Caco-2 (cell line): Measurements from ENCODE around the gene FCMR. TPM values are rescaled to one million over a fixed set of nuclear protein-coding genes. Genes with fewer than 3 reads are reported as not detected.
A peak's percentile ranks its signal among the peaks of the same experiment; 100 is the strongest.

Experiments used
- BruUV-seq: library from RNA; stranded (reverse); fragments of 400-500 nt; replicated peaks from 2 replicates; lab custom pipeline; 2021; lab: Mats Ljungman, UMichigan
- CTCF ChIA-PET: fragments of 300-600 bp; sonication (Branson Sonifier 250); formaldehyde crosslinking; loops from one replicate; lab custom pipeline; 2022; ENCODE audit warnings: antibody characterized with exemption; lab: Charles Lee
- POLR2A ChIA-PET: fragments of 300-600 bp; sonication (Branson Sonifier 250); formaldehyde crosslinking; loops from one replicate; lab custom pipeline; 2022; ENCODE audit warnings: antibody characterized with exemption; lab: Charles Lee
- DNase-seq, 2 experiments: peaks; one replicate each; pipeline versions ENCODE4 v3.0.0 to v3.0.0-alpha.2; 2020 to 2022
- H3K27me3 ChIP-seq: replicated peaks from 2 replicates; pipeline ENCODE4 v1.6.0; 2011; ENCODE audit warnings: low read length; ENCODE audit not compliant: control insufficient read depth, insufficient read depth
- H3K36me3 ChIP-seq: 2 replicates; pipeline ENCODE4 v1.5.1; 2011; ENCODE audit warnings: low read length; ENCODE audit not compliant: control insufficient read depth, insufficient read depth
- H3K4me1 ChIP-seq: fragments of 250-450 bp; sonication (Bioruptor Pico); 2 replicates; pipeline ENCODE4 v1.5.1; 2020; ENCODE audit warnings: mild to moderate bottlenecking
- H3K4me3 ChIP-seq: 2 replicates; pipeline ENCODE4 v1.5.1; 2011; ENCODE audit warnings: low read depth, mild to moderate bottlenecking, control low read depth, low read length
- H3K9me3 ChIP-seq: fragments of 250-450 bp; sonication (Bioruptor Pico); 2 replicates; pipeline ENCODE4 v1.5.1; 2020; ENCODE audit warnings: mild to moderate bottlenecking, moderate library complexity
- H3K27ac Mint-ChIP-seq: one replicate; pipeline ENCODE4 v1.8.0; 2022; ENCODE audit warnings: mixed read lengths; ENCODE audit not compliant: unreplicated experiment
- H3K27me3 Mint-ChIP-seq: one replicate; pipeline ENCODE4 v1.8.0; 2022; ENCODE audit warnings: mixed read lengths; ENCODE audit not compliant: insufficient read depth, unreplicated experiment
- H3K36me3 Mint-ChIP-seq: one replicate; pipeline ENCODE4 v1.8.0; 2022; ENCODE audit warnings: mild to moderate bottlenecking, mixed read lengths; ENCODE audit not compliant: insufficient read depth, unreplicated experiment
- H3K4me1 Mint-ChIP-seq: one replicate; pipeline ENCODE4 v1.8.0; 2022; ENCODE audit warnings: low read depth, mixed read lengths; ENCODE audit not compliant: unreplicated experiment
- H3K4me3 Mint-ChIP-seq: one replicate; pipeline ENCODE4 v1.8.0; 2022; ENCODE audit warnings: mild to moderate bottlenecking, moderate library complexity, mixed read lengths; ENCODE audit not compliant: unreplicated experiment
- H3K9me3 Mint-ChIP-seq: one replicate; pipeline ENCODE4 v1.8.0; 2022; ENCODE audit warnings: mixed read lengths; ENCODE audit not compliant: unreplicated experiment
- intact Hi-C: fragments of 100-400 bp; cut with micrococcal nuclease; formaldehyde crosslinking; loops from one replicate; pipeline ENCODE4 v1.10.0; 2022; ENCODE audit not compliant: unreplicated experiment
- total RNA-seq: library from RNA; stranded (reverse); gene quantifications from 2 replicates; pipeline ENCODE4 v1.2.3, GENCODE V29; 2022
- TF ChIP-seq, protein P1 (sequence below), 2 experiments: fragments of 200-600 bp in 1 of 2; IDR thresholded peaks; 1 replicate in 1 of 2; 2 replicates in 1 of 2; pipeline versions ENCODE4 v1.5.1 to v1.8.0; 2011 to 2022; ENCODE audit warnings: antibody characterized with exemption in 1 of 2, control low read depth in 1 of 2, inconsistent platforms in 1 of 2, low read depth in 1 of 2, low read length in 1 of 2, mild to moderate bottlenecking in 1 of 2, moderate library complexity in 1 of 2; ENCODE audit not compliant: insufficient read depth in 1 of 2, severe bottlenecking in 1 of 2, unreplicated experiment in 1 of 2

FCMR gene
- total RNA-seq, 1 experiment from 2014 or later = not detected

DNA sequence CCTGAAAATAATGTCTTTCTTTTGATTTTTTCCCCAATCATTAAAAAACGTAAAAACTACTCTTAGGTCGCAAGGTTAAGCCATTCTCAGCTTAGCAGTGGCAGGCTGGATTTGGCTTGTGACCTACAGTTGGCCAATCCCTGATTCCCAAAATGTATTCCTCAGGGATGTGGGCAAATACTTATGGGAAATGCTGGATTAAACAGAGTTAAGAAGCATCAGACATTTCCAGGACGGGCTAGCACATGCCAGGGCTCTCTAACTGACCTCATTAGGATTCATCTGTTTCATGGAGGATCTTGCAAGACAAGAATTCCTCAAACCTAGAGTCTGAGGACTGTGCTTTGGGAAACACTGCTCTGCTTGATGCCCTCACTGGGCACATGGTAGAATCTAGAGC is 25.5 kb downstream of the FCMR start:
- H3K9me3 Mint-ChIP-seq = no peaks in the 10 kb centered on the region
- Histone ChIP-seq H3K4me3 (no peak overlapping the region), H3K36me3 (no peaks in the 10 kb centered on the region), H3K4me1 (no peaks in the 10 kb centered on the region), H3K9me3 (no peaks in the 10 kb centered on the region), H3K27me3 (no peaks in the 10 kb centered on the region)
- no peak for DNase-seq
- H3K4me1 Mint-ChIP-seq = peaks cover 7% of the 10 kb centered on the region
- ChIA-PET CTCF (interaction anchor here (1.4 kb wide), 1 partner anchor 16 kb away, joined by 5 read pairs; no protein-coding TSS in a partner anchor), POLR2A (no interaction called here)
- no TSS peak for BruUV-seq
- H3K27ac Mint-ChIP-seq = no peak overlapping the region
- no peaks in the 10 kb centered on the region for H3K36me3 Mint-ChIP-seq
- peaks cover 4% of the 10 kb centered on the region for H3K27me3 Mint-ChIP-seq
- intact Hi-C loops = no loop called here
- H3K4me3 Mint-ChIP-seq = no peak overlapping the region
- TF ChIP-seq, protein P1, sequence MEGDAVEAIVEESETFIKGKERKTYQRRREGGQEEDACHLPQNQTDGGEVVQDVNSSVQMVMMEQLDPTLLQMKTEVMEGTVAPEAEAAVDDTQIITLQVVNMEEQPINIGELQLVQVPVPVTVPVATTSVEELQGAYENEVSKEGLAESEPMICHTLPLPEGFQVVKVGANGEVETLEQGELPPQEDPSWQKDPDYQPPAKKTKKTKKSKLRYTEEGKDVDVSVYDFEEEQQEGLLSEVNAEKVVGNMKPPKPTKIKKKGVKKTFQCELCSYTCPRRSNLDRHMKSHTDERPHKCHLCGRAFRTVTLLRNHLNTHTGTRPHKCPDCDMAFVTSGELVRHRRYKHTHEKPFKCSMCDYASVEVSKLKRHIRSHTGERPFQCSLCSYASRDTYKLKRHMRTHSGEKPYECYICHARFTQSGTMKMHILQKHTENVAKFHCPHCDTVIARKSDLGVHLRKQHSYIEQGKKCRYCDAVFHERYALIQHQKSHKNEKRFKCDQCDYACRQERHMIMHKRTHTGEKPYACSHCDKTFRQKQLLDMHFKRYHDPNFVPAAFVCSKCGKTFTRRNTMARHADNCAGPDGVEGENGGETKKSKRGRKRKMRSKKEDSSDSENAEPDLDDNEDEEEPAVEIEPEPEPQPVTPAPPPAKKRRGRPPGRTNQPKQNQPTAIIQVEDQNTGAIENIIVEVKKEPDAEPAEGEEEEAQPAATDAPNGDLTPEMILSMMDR (IDR thresholded peaks at IDR 0.05; ENCODE audit: insufficient read depth in 1 of 2, low read depth in 1 of 2, low read length in 1 of 2, severe bottlenecking in 1 of 2, unreplicated experiment in 1 of 2) = no peak

DNA sequence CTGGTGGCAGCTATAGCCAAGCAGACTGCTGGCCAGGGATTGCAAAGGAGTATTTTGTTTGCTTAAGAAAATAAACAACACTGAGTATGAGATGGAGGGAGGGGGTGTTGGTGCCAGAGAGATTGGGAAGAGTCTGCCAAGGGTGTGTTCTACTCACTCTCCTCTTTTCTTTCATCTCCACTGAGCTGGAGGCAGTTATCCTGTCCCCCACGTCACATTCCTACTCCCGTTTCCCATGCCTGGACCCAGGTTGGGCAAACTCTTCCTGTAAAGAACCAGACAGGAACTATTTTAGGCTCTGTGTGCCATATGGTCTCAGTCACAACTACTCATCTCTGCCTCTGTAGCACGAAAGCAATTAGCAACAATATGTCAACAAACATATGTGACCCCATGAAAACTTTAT is 25.9 kb downstream of the FCMR start:
- no TSS peak for BruUV-seq
- DNase-seq = no peak
- peaks cover 7% of the 10 kb centered on the region for H3K4me1 Mint-ChIP-seq
- Histone ChIP-seq H3K4me3 (no peak overlapping the region), H3K4me1 (no peaks in the 10 kb centered on the region), H3K36me3 (no peaks in the 10 kb centered on the region), H3K9me3 (no peaks in the 10 kb centered on the region), H3K27me3 (no peaks in the 10 kb centered on the region)
- peaks cover 4% of the 10 kb centered on the region for H3K27me3 Mint-ChIP-seq
- H3K27ac Mint-ChIP-seq = no peak overlapping the region
- H3K9me3 Mint-ChIP-seq = no peaks in the 10 kb centered on the region
- POLR2A ChIA-PET = no interaction called here
- TF ChIP-seq, protein P1 (IDR thresholded peaks at IDR 0.05; ENCODE audit: insufficient read depth in 1 of 2, low read depth in 1 of 2, low read length in 1 of 2, severe bottlenecking in 1 of 2, unreplicated experiment in 1 of 2) = no peak
- no peak overlapping the region for H3K4me3 Mint-ChIP-seq
- no peaks in the 10 kb centered on the region for H3K36me3 Mint-ChIP-seq
- intact Hi-C loops = no loop called here
- CTCF ChIA-PET = interaction anchor here (0.5 to 1.4 kb wide), 5 partner anchors 14 to 70 kb away, joined by 3 to 6 read pairs (median 5); no protein-coding TSS in a partner anchor

DNA sequence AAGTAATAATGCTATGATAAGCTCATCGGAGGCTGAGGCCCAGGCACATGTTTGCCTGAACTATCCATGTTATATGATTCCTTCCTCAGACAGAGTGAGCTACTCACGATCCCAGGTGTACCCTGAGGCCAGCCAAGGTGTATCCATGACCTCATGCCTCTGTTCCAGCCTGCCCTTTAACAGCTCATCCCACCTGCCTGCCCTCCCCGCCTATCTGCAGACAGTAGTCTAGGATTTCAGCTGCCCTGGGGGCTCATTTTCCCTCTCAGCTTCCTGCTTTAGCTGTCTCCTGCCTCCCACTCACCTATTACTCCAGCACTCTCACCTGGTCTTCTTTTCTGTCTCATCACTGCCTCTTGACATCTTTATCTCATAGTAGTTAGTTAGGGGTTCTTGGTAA is 26.4 kb downstream of the FCMR start:
- H3K4me1 ChIP-seq = no peaks in the 10 kb centered on the region
- H3K27me3 Mint-ChIP-seq = peaks cover 4% of the 10 kb centered on the region
- CTCF ChIA-PET = interaction anchor here (0.5 to 1.4 kb wide), 5 partner anchors 14 to 69 kb away, joined by 3 to 6 read pairs (median 5); no protein-coding TSS in a partner anchor
- no peaks in the 10 kb centered on the region for H3K36me3 ChIP-seq
- TF ChIP-seq, protein P1 (IDR thresholded peaks at IDR 0.05; ENCODE audit: insufficient read depth in 1 of 2, low read depth in 1 of 2, low read length in 1 of 2, severe bottlenecking in 1 of 2, unreplicated experiment in 1 of 2) = no peak
- H3K4me3 ChIP-seq = no peak overlapping the region
- H3K4me3 Mint-ChIP-seq = no peak overlapping the region
- POLR2A ChIA-PET = no interaction called here
- no TSS peak for BruUV-seq
- H3K9me3 ChIP-seq = no peaks in the 10 kb centered on the region
- DNase-seq = peak in 1 of 2 experiments; percentile 62
- no peaks in the 10 kb centered on the region for H3K27me3 ChIP-seq
- no peaks in the 10 kb centered on the region for H3K36me3 Mint-ChIP-seq
- no peak overlapping the region for H3K27ac Mint-ChIP-seq
- intact Hi-C loops = no loop called here
- H3K4me1 Mint-ChIP-seq = peaks cover 7% of the 10 kb centered on the region
- no peaks in the 10 kb centered on the region for H3K9me3 Mint-ChIP-seq
